Spleen (tissue), 7 donors: Measurements from ENCODE around the gene MAJIN.

ENCODE experiments used
- CTCF ChIP-seq, 11 experiments: fragments of 200-600 bp in 7 of 11; fragments of 450-650 bp in 4 of 11; sonication (generic) in 4 of 11; IDR thresholded peaks in 8 of 11; conservative IDR thresholded peaks in 3 of 11; 1 replicate in 7 of 11; 2 replicates in 4 of 11; pipeline versions ENCODE4 v1.4.0 to v1.8.0; 2016 to 2021; ENCODE audit warnings: antibody characterized with exemption in 11 of 11, inconsistent platforms in 4 of 11, mild to moderate bottlenecking in 1 of 11
- POLR2A ChIP-seq, 3 donors: fragments of 450-650 bp; IDR thresholded peaks; one replicate each; pipeline ENCODE4 v1.5.1; 2017; ENCODE audit warnings: antibody characterized with exemption in 3 of 3, mild to moderate bottlenecking in 1 of 3
- donor health status: DM: no; HTN: no; CAD: no; lungs with moderate emphysema.
- donor health status: DM: no; HTN: no; CAD: no.
- donor health status: DM: no; HTN: no; CAD: no.

- TF ChIP-seq POLR2A (IDR thresholded peaks at IDR 0.05) (no peak), CTCF (IDR thresholded peaks at IDR 0.05 in 8 of 11, conservative IDR thresholded peaks at IDR 0.05 in 3 of 11) (no peak)
Observed at GRCh38 chr11:65021003-65021402, 49.1 kb upstream of the MAJIN start.
